GM18861 (cell line): ENCODE data around the gene STAT5B.
A peak's percentile ranks its signal among the peaks of the same experiment; 100 is the strongest.
"Not testable (repeated sequence)": the region's sequence is repeated elsewhere in the genome, so short reads cannot be mapped to it uniquely, and the experiment has no call there.

Experiments
- ATAC-seq: cut with Tn5 transposase; IDR thresholded peaks from one replicate; pipeline ENCODE4 v1.9.1; 2021; ENCODE audit not compliant: unreplicated experiment

Gene STAT5B

DNA sequence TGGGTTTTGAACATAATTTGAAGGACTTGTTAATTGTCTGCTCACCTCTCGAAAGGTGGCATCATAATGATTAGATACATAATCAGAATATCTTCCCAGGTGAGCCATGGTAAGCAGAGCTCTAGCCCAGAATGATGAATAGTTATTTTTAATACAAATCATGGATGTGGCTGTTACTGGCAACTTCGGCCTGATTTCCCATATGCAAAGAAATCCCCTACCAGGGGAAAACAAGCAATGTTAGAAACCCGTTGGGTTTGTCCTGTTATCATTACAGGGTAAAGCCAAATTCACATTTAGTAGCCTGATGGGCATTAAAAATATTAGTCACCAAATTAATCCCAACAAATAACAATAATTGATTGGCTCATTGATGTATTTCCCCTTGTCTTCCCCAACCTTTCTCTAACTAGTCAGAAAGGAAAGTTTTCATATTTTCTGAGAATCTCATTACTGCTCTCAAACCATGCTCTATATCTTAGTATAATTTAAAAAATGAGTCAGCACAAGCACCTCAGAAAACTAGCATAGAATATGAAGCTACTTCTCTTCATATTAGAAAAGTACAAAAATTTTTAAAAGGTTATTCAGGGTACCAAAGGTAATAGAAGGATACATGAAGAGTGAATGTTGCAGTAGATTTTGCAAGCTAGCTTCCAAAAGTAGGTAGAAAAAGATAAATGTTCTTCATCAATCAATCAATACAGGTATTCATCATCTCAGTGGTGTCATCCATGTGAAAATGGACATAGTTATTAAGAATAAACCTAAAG lies 5.0 kb downstream of the STAT5B start:
- ATAC-seq = no peak

DNA sequence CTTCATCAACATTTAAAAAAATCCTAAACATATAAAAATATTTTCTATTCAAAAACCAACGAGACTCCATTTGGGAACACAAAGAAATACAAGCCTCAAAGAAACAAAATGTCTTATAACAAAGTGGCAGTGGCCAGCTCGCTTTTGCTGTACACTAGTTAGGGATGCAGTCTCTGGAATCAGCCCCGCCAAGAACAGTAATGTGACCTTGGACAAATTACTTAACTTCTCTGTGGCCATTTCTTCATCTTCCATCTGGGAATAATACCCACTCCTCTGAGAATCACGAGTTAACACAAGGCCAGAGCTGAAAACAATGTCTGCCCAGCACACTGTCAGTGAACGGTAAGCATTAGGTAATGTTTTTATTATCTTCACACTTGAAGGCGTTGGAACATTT lies 5.6 kb downstream of the STAT5B start:
- no peak for ATAC-seq

DNA sequence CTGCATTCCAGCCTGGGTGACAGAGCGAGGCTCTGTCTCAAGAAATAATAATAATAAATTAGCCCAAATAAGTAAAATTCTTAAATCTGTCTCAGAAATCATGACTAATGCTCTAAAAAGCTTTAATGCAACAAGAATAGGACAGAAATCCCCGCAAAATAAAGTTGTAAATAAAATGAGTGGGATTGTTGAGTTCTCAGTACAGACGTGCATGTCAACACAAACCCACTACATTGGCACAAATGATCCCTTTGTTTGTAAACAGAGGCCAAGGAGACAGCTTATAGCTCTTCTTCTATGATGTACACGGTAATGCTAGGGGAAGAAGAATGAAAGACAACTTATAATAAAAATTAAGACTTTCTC lies 6.0 kb downstream of the STAT5B start:
- no peak for ATAC-seq

DNA sequence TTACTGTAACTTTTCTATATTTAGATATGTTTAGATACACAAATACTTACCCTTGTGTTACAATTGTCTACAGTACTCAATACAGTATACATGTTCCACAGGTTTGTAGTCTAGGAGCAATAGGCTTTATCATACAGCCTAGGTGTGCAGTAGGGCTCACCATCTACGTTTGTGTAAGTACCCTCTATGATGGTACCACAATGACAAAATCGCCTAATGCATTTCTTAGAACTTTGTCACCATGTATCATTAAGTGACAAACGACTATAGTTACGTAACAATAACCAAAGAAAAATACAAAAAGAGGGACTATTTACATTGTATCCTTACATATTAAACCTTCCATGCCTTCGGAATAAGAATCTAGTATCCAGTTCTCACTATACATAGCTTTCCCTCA lies 8.0 kb downstream of the STAT5B start:
- no peak for ATAC-seq

DNA sequence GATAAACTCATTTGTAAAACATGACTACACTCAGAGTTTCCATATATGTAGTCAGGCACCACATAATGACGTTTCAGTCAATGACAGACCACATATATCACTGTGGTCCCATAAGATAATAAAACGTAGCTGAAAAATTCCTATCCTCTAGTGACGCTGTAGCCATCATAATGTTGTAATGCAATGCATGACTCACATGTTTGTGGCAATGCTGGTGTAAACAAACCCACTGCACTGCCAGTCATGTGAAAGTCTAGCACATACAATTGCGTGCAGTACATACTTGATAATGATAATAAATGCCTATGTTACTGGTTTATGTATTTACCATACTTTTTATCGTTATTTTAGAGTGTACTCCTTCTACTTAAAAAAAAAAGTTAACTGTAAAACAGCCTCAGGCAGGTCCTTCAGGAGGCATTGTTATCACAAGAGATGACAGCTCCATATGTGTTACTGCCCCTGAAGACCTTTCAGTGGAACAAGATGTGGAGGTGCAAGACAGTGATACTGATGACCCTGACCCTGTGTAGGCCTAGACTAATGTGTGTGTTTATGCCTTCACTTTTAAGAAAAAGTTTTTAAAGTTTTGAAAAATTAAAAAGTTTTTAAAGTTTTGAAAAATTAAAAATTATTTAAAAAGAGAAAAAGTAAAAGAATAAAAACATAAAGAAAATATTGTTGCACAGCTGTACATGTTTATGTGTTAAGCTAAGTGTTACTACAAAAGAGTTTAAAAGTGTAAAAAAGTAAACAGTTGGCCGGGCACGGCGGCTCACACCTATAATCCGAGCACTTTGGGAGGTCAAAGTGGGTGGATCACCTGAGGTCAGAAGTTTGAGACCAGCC lies 9.0 kb downstream of the STAT5B start:
- ATAC-seq = no peak

DNA sequence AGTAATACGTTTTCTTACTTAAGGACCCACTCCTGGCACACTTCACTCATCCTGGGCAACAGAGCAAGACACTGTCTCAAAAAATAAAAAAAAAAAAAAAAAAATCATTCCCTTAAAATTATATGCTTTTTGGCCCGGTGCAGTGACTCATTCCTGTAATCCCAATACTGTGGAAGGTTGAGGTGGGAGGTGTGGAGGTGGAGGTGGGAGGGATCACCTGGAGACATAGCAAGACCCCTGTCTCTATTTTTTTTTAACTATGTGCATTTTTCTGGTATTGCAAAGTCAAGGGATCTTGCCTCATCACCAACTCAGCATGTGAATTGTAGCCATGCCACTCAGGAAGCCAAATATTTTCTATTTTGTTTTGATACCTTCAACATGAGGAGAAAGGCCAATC lies 9.7 kb downstream of the STAT5B start:
- no peak for ATAC-seq

DNA sequence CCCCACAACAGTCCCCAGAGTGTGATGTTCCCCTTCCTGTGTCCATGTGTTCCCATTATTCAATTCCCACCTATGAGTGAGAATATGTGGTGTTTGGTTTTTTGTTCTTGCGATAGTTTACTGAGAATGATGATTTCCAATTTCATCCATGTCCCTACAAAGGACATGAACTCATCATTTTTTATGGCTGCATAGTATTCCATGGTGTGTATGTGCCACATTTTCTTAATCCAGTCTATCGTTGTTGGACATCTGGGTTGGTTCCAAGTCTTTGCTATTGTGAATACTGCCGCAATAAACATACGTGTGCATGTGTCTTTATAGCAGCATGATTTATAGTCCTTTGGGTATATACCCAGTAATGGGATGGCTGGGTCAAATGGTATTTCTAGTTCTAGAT lies 11.8 kb downstream of the STAT5B start:
- ATAC-seq = not testable (repeated sequence)

DNA sequence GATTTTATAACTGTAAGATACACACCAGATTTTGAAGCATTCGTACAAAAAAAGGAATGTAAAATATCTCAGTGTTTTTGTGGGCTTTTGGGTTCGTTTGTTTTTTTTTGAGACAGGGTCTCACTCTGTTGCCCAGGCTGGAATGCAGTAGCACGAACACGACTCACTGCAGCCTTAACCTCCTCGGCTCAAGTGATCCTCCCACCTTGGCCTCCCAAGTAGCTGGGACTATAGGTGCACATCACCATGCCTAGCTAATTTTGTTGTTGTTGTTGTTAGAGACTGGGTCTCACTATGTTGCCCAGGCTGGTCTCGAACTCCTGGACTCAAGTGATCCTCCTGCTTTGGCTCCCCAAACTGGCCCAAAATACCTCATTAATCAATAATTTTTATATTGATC lies 15.9 kb downstream of the STAT5B start:
- ATAC-seq = no peak

DNA sequence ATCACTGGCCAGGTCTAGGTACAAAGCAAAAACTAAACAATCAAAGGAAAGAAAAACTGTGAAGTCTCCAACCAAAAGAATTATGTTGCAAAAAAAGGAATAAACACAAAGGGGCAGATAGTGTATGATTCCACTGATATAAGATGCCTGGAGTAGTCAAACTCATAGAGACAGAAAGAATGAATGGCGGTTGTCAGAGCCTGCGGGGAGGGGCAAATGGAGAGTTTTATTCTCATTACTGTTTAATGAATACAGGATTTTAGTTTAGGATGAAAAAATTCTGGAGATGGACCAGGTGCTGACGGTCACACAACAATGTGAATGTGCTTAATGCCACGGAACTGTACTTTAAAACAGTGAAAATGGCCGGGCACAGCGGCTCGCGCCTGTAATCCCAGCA lies 20.7 kb downstream of the STAT5B start:
- ATAC-seq = no peak

DNA sequence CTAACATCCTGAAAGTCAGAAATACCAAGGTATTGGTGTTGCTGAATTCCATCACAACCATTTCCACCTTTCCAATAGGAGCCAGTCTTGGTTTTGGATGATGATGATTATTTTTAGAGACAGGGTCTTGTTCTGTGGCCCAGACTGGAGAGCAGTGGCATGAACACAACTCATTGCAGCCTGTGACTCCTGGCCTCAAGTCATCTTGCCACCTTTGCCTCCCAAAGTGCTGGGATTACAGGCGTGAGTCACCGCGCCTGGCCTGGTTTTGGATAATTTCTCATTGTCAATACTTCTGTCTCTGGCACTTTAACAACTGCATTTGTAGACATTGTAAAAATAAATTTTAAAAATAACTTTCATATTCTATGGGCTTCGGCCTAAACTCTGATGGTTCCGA lies 22.6 kb downstream of the STAT5B start:
- no peak for ATAC-seq

DNA sequence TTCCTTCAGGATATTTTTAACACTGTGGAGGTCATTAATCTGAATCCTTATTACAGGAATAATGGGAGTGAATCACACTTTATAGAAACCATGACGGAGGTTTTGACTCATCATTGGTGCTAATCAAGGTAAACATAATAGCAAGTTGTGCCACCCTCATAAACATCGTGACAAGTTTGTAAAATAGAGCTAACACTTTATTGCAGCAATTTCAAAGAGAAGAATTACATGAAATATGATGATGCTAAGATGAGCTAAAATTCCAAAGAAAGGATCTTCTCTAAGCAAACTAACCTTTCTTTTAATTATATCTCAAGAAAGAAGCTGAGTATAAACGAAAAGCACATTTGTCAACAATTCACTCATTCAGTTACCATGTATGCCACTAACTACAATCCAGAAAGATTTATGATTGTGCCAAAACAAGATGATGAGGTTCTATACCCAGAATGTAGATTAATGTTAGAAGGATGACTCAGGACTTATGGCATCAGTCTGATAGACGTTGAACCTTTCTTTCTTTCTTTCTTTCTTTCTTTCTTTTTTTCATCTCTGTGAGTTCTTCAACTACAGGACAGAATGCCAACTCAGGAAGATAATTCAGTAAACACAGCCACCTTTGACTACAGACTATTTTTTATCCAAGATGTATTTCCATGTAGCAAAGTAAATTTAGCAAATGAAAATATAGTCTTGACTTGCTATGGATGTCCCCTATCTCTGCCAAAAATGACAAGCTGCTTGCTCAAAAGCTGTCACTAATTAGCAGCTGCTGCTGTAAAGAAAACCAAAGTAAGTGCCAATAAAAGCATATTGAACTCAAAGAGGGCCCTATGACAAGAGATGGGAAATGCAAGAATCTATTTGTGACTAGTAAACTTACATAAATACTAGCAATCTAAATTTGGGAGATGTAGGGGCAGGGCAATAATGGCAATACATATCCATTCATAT lies 23.3 kb downstream of the STAT5B start:
- ATAC-seq = no peak

DNA sequence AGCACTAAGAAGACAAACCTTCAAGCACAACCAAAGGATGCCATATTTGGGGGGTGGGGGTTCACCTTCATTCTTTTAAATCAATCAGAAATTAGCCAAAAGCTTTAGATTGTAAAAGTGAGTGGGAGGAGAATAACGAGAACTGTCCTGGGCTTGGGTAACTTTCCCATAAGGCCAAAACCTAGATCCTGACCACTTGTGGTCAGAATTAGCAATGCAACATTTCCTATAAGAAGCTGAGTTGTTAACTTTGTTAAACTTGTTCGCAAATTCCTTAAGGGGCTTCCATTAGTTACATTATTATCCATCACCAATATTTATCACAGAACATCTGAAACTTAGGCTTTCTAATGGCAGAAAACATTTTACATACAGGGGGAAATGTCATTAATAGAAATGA lies 25.1 kb downstream of the STAT5B start:
- no peak for ATAC-seq

DNA sequence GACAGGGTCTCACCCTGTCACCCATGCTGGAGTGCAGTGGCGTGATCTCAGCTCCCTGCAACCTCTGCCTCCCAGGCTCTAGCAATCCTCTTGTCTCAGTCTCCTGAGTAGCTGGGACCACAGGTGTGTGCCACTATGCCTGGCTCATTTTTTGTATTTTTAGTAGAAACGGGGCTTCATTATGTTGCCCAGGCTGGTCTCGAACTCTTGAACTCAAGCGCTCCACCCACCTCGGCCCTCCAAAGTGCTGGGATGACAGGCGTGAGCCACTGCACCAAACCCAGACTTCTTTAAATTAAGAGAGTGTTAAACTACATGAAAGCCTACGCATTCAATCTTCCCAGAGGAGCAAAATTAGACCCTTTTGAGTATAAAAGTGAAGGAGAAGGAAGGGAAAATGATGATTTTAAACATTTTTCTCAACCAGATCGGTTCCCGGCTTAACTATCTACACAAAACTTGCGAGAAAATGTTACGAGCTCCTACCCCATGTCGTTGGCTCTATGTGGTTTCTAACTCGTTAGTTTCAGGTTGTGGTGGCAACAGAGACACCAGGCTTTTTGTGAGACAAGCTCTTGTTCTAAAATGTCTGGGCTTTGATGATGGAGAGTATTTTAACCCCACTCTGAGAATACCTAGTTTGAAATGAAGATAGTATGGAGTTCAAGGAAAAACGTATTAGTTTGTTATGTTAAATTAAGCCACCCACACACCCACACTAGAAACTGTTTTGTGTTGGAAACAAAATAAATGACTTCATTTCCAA lies 26.3 kb downstream of the STAT5B start:
- ATAC-seq = no peak

DNA sequence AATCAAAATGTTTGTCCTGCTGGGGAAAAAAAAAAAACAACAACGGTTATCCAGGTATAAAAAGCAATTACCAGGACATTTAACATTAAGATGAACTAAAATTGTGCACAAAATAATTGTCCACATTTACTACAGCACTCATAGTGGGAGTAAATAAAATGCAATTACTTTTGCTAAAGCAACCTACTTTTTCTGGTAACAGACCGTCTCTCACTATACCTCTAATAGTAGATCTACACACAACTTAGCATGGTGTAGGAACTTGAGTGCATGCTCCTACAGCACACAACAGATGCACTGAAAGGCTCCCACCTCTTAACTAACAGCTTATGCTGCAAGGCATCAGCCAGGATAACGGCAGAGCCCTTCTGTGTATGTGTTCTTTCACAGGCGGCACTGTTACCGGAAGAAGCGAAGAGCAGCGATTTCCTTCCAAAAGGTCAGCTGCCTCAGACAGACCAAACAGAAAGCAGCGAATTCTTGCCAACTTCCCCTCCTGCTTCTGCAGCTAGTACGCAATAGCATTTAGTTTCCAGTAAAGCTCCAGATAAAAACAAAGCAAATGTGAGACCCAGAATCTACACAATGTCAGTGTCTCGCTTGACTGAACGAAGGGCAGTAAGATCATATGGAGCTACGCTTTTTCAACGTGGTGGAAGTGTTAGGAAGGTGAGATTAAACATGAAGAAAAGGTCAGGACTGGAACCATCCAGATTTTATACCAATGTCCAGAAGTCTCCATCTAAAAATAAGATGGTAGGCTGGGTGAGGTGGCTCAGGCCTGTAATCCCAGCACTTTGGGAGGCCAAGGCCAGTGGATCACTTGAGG lies 27.6 kb downstream of the STAT5B start:
- ATAC-seq = peak; percentile 75

DNA sequence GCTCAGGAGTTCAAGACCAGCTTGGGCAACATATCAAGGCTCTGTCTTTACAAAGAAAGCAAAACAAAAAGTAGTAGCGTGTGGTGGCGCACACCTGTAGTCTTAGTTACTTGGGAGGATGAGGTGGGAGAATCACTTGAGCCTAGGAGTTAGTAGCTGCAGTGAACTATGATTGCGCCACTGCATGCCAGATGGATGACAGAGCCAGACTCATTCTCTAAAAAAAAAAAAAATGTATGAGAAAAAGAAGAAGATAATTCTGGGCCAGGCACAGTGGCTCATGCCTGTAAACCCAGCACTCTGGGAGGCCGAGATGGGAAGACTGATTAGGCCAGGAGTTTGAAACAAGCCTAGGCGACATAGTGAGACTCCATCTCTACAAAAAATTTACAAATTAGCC lies 28.5 kb downstream of the STAT5B start:
- ATAC-seq = no peak

DNA sequence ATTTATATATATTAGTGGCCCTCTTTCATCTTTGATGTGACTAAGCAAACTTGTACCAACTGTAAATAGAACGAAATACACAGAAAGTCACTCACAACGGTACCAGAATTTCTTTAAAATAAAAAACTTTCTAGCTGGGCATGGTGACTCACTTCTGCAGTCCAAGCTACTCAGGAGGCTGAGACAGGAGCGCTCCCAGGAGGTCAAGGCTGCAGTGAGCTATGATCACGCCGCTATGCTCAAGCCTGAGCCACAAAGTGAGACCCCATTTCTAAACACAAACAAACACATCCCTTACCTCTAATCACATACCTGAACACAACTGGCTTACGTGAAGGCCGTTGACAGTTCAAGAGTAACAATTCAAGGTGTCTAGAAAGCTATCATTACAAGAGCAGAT lies 29.7 kb downstream of the STAT5B start:
- ATAC-seq = no peak

DNA sequence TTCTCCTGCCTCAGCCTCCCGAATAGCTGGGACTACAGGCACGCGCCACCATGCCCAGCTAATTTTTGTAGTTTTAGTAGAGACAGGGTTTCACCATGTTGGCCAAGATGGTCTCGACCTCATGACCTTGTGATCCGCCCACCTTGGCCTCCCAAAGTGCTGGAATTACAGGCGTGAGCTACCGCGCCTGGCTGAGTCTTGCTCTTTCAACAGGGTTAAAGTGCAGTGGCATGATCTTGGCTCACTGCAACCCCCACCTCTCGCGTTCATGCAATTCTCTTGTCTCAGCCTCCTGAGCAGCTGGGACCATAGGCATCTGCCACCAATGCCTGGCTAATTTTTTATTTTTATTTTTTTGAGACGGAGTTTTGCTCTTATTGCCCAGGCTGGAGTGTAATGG lies 31.0 kb downstream of the STAT5B start:
- not testable (repeated sequence) for ATAC-seq

DNA sequence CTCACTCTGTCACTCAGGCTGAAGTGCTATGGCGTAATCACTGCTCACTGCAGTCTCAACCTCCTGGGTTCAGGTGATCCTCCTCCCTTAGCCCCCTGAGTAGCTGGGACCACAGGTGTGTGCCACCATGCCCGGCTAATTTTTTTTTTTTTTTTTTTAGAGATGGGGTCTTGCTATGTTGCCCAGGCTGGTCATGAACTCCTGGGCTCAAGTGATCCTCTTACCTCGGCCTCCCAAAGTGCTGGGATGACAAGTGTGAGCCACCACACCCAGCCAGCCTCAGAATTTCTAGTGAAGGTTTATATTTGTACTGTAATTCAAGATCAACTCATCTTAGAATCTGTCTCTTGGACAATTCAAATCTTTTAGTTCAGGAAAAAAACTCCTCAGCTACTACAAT lies 32.1 kb downstream of the STAT5B start:
- ATAC-seq = not testable (repeated sequence)

DNA sequence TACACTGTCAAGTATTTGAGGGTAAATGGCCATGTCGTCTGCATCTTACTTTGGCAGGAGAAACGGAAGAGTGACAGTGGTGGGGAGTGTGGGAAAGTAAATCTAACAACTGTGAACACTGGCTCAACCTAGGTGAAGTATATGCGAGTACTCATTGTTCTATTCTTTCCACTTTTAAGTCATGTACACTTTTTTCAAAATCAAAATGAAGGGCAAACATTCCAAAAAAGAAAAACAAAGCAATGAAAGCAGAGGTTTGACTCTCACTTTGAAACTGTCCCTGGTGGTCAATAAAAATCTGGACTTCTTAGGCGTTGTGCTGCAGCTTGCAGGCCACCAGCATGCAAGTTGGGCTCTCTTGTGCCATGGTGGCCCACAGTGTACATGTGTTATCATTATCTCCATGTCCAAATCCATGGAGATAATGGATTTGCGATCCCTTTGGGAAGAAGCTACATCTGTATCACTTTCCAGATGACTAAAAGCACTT lies 32.7 kb downstream of the STAT5B start:
- ATAC-seq = no peak

DNA sequence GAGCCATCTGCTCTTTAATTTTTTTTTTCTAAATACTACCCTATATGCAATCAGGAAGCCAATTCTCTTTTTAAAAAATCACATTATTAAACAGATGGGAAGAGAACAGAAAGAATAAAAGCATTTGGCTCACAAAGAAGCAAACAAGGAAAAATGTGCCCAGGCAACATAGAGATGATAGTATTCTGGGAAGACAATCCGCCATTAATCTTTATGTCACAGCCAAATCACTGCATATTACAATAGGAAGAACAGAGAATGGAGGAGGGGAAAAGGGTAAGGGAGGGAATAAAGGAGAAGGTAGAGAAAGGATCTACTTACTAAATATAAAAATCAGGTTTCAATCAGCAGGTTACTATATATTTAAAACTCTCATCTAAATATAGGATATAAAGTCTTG lies 34.3 kb downstream of the STAT5B start:
- ATAC-seq = no peak
